HG03565 (cell line): Measurements from ENCODE around the gene STK32C.
"Not testable (repeated sequence)": the region's sequence is repeated elsewhere in the genome, so short reads cannot be mapped to it uniquely, and the experiment has no call there.

Experiments used
- ATAC-seq: cut with Tn5 transposase; IDR thresholded peaks from one replicate; pipeline ENCODE4 v1.9.1; 2021; ENCODE audit warnings: mild to moderate bottlenecking, moderate library complexity; ENCODE audit not compliant: unreplicated experiment

STK32C gene

GRCh38 chr10:132307823-132308586 lies at the start of gene STK32C:
STK32C (minus strand) TSS chr10:132307950; CDS start chr10:132307833, 117 bp downstream.
- peak; percentile 44 for ATAC-seq

- no peak for ATAC-seq
These were observed 49.0 kb upstream of the STK32C start for GRCh38 chr10:132356621-132357195.

GRCh38 chr10:132355754-132356153 lies 48.0 kb upstream of the STK32C start:
- no peak for ATAC-seq

- no peak for ATAC-seq
These were observed 47.5 kb upstream of the STK32C start for GRCh38 chr10:132355297-132355696.

GRCh38 chr10:132354356-132355094 lies 46.8 kb upstream of the STK32C start:
- no peak for ATAC-seq

- no peak for ATAC-seq
These were observed 46.0 kb upstream of the STK32C start for GRCh38 chr10:132353456-132354355.

- not testable (repeated sequence) for ATAC-seq
These were observed 44.9 kb upstream of the STK32C start for GRCh38 chr10:132352462-132353308.

- ATAC-seq, result no peak
These were observed 43.9 kb upstream of the STK32C start for GRCh38 chr10:132351611-132352010.

- ATAC-seq, result no peak
These were observed 43.2 kb upstream of the STK32C start for GRCh38 chr10:132350946-132351345.

GRCh38 chr10:132350391-132350790 lies 42.6 kb upstream of the STK32C start:
- ATAC-seq, result no peak

- no peak for ATAC-seq
These were observed 42.0 kb upstream of the STK32C start for GRCh38 chr10:132349766-132350165.

GRCh38 chr10:132347931-132348267 lies 40.1 kb upstream of the STK32C start:
- ATAC-seq, result no peak

- no peak for ATAC-seq
These were observed 39.6 kb upstream of the STK32C start for GRCh38 chr10:132347211-132347930.

- no peak for ATAC-seq
These were observed 39.1 kb upstream of the STK32C start for GRCh38 chr10:132346806-132347205.

GRCh38 chr10:132345345-132345744 lies 37.6 kb upstream of the STK32C start:
- ATAC-seq, result no peak

GRCh38 chr10:132344386-132344785 lies 36.6 kb upstream of the STK32C start:
- ATAC-seq, result no peak

GRCh38 chr10:132342553-132342952 lies 34.8 kb upstream of the STK32C start:
- no peak for ATAC-seq

GRCh38 chr10:132341781-132342180 lies 34.0 kb upstream of the STK32C start:
- ATAC-seq, result no peak

GRCh38 chr10:132341017-132341416 lies 33.3 kb upstream of the STK32C start:
- no peak for ATAC-seq
